HepG2 (cell line): ENCODE measurements around the gene PTPA. TPM values are rescaled to one million over a fixed set of nuclear protein-coding genes. Genes with fewer than 3 reads are reported as not detected.
A peak's percentile ranks its signal among the peaks of the same experiment; 100 is the strongest.

Experiments
- AGO2 ChIP-seq: fragments of 200-400 bp; formaldehyde crosslinking; optimal IDR thresholded peaks from 2 replicates; pipeline ENCODE3; 2017; ENCODE audit warnings: mild to moderate bottlenecking, low read depth, low read length, moderate library complexity
- ARID4A ChIP-seq: sonication (generic); formaldehyde crosslinking; IDR thresholded peaks from 2 replicates; pipeline ENCODE4 v1.5.0; 2020; ENCODE audit warnings: mild to moderate bottlenecking, missing genetic modification reagents, borderline replicate concordance
- CENPX ChIP-seq: sonication (generic); formaldehyde crosslinking; IDR thresholded peaks from 2 replicates; pipeline ENCODE4 v1.9.0; 2021; ENCODE audit warnings: mild to moderate bottlenecking, missing genetic modification reagents, moderate library complexity
- DDIT3 ChIP-seq: sonication (generic); formaldehyde crosslinking; IDR thresholded peaks from 2 replicates; pipeline ENCODE4 v1.4.0; 2020; ENCODE audit warnings: mild to moderate bottlenecking, missing genetic modification reagents
- DPF2 ChIP-seq: sonication (generic); formaldehyde crosslinking; IDR thresholded peaks from 2 replicates; pipeline ENCODE4 v1.4.0; 2020; ENCODE audit warnings: mild to moderate bottlenecking, low read depth, missing genetic modification reagents, borderline replicate concordance
- HNF4A ChIP-seq: sonication (generic); formaldehyde crosslinking; IDR thresholded peaks from 2 replicates; pipeline ENCODE4 v1.4.0; 2020; ENCODE audit warnings: missing genetic modification reagents
- KLF16 ChIP-seq, 2 experiments: sonication (generic) in 1 of 2; formaldehyde crosslinking in 1 of 2; IDR thresholded peaks; 2 replicates each; pipeline versions ENCODE4 v1.6.1 to v1.8.0; 2016 to 2023; ENCODE audit warnings: missing genetic modification reagents in 2 of 2, missing compliant biosample characterization in 1 of 2
- MTF2 ChIP-seq: sonication (generic); formaldehyde crosslinking; IDR thresholded peaks from 2 replicates; pipeline ENCODE4 v1.5.0; 2020; ENCODE audit warnings: missing genetic modification reagents, borderline replicate concordance
- PATZ1 ChIP-seq: sonication (generic); formaldehyde crosslinking; IDR thresholded peaks from 2 replicates; pipeline ENCODE4 v1.4.0; 2020; ENCODE audit warnings: missing genetic modification reagents
- RELA ChIP-seq: sonication (generic); formaldehyde crosslinking; IDR thresholded peaks from 2 replicates; pipeline ENCODE4 v1.4.0; 2020; ENCODE audit warnings: missing genetic modification reagents
- SMARCC2 ChIP-seq: fragments of 450-650 bp; IDR thresholded peaks from 2 replicates; pipeline ENCODE4 v1.6.1; 2017; ENCODE audit warnings: antibody characterized with exemption, mild to moderate bottlenecking
- SP1 ChIP-seq, 2 experiments: fragments of 450-650 bp in 1 of 2; sonication (generic) in 1 of 2; formaldehyde crosslinking in 1 of 2; IDR thresholded peaks; 2 replicates each; pipeline versions ENCODE4 v1.4.0 to v1.6.1; 2016 to 2020; ENCODE audit warnings: missing genetic modification reagents in 1 of 2
- SSRP1 ChIP-seq: IDR thresholded peaks from 2 replicates; pipeline ENCODE4 v1.6.1; 2016; ENCODE audit warnings: control low read depth
- TMF1 ChIP-seq: sonication (generic); formaldehyde crosslinking; IDR thresholded peaks from 2 replicates; pipeline ENCODE4 v1.8.1; 2022; ENCODE audit warnings: low read depth, missing genetic modification reagents
- ZNF552 ChIP-seq: sonication (generic); formaldehyde crosslinking; IDR thresholded peaks from 2 replicates; pipeline ENCODE4 v1.9.0; 2022; ENCODE audit warnings: missing genetic modification reagents, mild to moderate bottlenecking, borderline replicate concordance
- ZNF687 ChIP-seq: sonication (generic); formaldehyde crosslinking; IDR thresholded peaks from 2 replicates; pipeline ENCODE4 v1.5.1; 2020; ENCODE audit warnings: mild to moderate bottlenecking, missing genetic modification reagents, moderate library complexity
- ZSCAN30 ChIP-seq: sonication (generic); formaldehyde crosslinking; IDR thresholded peaks from 2 replicates; pipeline ENCODE4 v1.5.0; 2020; ENCODE audit warnings: mild to moderate bottlenecking, missing genetic modification reagents
- polyA plus RNA-seq, 8 experiments: library from polyadenylated mRNA; depleted of rRNA in 3 of 8; stranded (reverse) in 7 of 8; unstranded in 1 of 8; fragments of >200 nt; fragmentation: Illumina TruSeq in 4 of 8; extraction: Trizol in 4 of 8; gene quantifications; 2 replicates each; pipeline versions ENCODE4 v1.2.1 to v1.2.3, GENCODE V29; 2011 to 2016; ENCODE audit warnings: low read depth in 4 of 8, missing spikeins in 1 of 8, mixed read lengths in 1 of 8; ENCODE audit not compliant: insufficient read depth in 1 of 8
- total RNA-seq, 5 experiments: library from RNA; depleted of rRNA; stranded (reverse); fragments of >200 nt; fragmentation: Illumina TruSeq; extraction: Trizol; gene quantifications; 2 replicates each; pipeline ENCODE4 v1.2.3, GENCODE V29; 2016; ENCODE audit warnings: low read depth in 1 of 5
- TF ChIP-seq, protein P1 (sequence below): sonication (generic); formaldehyde crosslinking; IDR thresholded peaks from 2 replicates; pipeline ENCODE4 v1.4.0; 2020; ENCODE audit warnings: missing genetic modification reagents

The PTPA gene
- total and polyA plus RNA-seq, 2 of the 13 experiments (the other 11 are each of a cell fraction or from before 2014, with no cell fraction given), result 79.3 to 105 TPM

DNA sequence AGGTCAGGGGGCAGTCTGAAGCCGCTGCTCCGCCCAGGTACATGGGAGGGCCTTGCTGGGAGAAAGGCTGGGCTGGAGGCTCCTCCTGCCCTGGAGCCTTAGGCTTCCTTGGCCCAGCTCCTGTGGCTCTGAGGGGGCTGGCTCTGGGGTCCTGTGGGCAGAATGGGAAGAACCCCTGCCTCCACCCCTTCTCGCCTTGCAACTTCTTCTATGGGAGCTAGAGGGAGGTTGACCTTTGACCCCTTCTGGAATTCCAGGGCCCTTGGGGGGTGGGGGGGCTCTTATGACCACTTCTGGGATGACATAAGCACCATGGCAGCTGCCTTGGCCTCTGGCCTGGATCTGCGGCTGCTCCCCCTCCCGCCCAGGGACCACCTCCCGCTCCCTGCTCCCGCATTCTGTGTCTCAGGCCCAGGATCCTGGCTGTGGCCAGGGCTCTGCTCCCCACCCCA, 34.7 kb downstream of the PTPA start (continued):
- TF ChIP-seq ARID4A, result no peak
- TF ChIP-seq DPF2 (CRISPR knock-in tag), result no peak
- TF ChIP-seq, protein P1, sequence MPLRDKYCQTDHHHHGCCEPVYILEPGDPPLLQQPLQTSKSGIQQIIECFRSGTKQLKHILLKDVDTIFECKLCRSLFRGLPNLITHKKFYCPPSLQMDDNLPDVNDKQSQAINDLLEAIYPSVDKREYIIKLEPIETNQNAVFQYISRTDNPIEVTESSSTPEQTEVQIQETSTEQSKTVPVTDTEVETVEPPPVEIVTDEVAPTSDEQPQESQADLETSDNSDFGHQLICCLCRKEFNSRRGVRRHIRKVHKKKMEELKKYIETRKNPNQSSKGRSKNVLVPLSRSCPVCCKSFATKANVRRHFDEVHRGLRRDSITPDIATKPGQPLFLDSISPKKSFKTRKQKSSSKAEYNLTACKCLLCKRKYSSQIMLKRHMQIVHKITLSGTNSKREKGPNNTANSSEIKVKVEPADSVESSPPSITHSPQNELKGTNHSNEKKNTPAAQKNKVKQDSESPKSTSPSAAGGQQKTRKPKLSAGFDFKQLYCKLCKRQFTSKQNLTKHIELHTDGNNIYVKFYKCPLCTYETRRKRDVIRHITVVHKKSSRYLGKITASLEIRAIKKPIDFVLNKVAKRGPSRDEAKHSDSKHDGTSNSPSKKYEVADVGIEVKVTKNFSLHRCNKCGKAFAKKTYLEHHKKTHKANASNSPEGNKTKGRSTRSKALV (CRISPR knock-in tag), result no peak
- TF ChIP-seq SMARCC2, result no peak
- TF ChIP-seq MTF2, result no peak
- TF ChIP-seq KLF16 (CRISPR knock-in tag; IDR thresholded peaks at IDR 0.05), result no peak
- TF ChIP-seq HNF4A (CRISPR knock-in tag), result peak; percentile 27; the same call in 1 of the 2 replicates
- peak; percentile 49 for TF ChIP-seq ZNF687 (CRISPR knock-in tag)
- TF ChIP-seq ZNF552 (CRISPR knock-in tag), result no peak
- TF ChIP-seq TMF1, result no peak
- TF ChIP-seq DDIT3, result no peak
- TF ChIP-seq ZSCAN30 (CRISPR knock-in tag), result no peak
- TF ChIP-seq SSRP1, result no peak
- peak; percentile 60 for TF ChIP-seq AGO2
- TF ChIP-seq RELA (CRISPR knock-in tag), result no peak
- TF ChIP-seq CENPX (CRISPR knock-in tag), result no peak
- TF ChIP-seq PATZ1 (CRISPR knock-in tag), result peak; percentile 43; the same call in 1 of the 2 replicates
- no peak for TF ChIP-seq SP1 (IDR thresholded peaks at IDR 0.05)
- TF ChIP-seq SP1 (CRISPR knock-in tag; IDR thresholded peaks at IDR 0.05), result no peak
